Osteocyte (in vitro differentiated cells): Measurements from ENCODE around the gene LRRC4C. TPM values are rescaled to one million over a fixed set of nuclear protein-coding genes. Genes with fewer than 3 reads are reported as not detected.

Source experiments
- DNase-seq: peaks from one replicate; pipeline ENCODE4 v3.0.0; 2021; ENCODE audit warnings: mixed read lengths; ENCODE audit not compliant: unreplicated experiment; ENCODE audit errors: extremely low spot score
- H3K27ac Mint-ChIP-seq: one replicate; pipeline ENCODE4 v1.8.0; 2021; ENCODE audit warnings: mild to moderate bottlenecking, mixed read lengths; ENCODE audit not compliant: unreplicated experiment
- H3K27me3 Mint-ChIP-seq: one replicate; pipeline ENCODE4 v1.8.0; 2021; ENCODE audit warnings: mixed read lengths; ENCODE audit not compliant: unreplicated experiment
- H3K36me3 Mint-ChIP-seq: one replicate; pipeline ENCODE4 v1.8.0; 2021; ENCODE audit warnings: mixed read lengths; ENCODE audit not compliant: unreplicated experiment
- H3K4me1 Mint-ChIP-seq: one replicate; pipeline ENCODE4 v1.8.0; 2021; ENCODE audit warnings: mixed read lengths; ENCODE audit not compliant: unreplicated experiment
- H3K4me3 Mint-ChIP-seq: one replicate; pipeline ENCODE4 v1.8.0; 2021; ENCODE audit warnings: mild to moderate bottlenecking, moderate library complexity, mixed read lengths; ENCODE audit not compliant: unreplicated experiment
- H3K9me3 Mint-ChIP-seq: one replicate; pipeline ENCODE4 v1.8.0; 2021; ENCODE audit warnings: mixed read lengths; ENCODE audit not compliant: unreplicated experiment
- CTCF ChIP-seq: fragments of 200-600 bp; sonication (generic); IDR thresholded peaks from 2 replicates; pipeline ENCODE4 v1.5.0; 2021; ENCODE audit warnings: antibody characterized with exemption, mild to moderate bottlenecking, moderate library complexity
- total RNA-seq: library from RNA; stranded (reverse); gene quantifications from 2 replicates; pipeline ENCODE4 v1.2.1, GENCODE V29; 2021

Gene LRRC4C
- total RNA-seq, 1 donor from 2014 or later, result 0.16 TPM

GRCh38 chr11:40397141-40397540, 1062.3 kb downstream of the LRRC4C start:
- H3K4me3 Mint-ChIP-seq, result no peak overlapping the region
- no peaks in the 10 kb centered on the region for H3K9me3 Mint-ChIP-seq
- no peaks in the 10 kb centered on the region for H3K27me3 Mint-ChIP-seq
- H3K36me3 Mint-ChIP-seq, result no peaks in the 10 kb centered on the region
- no peak for DNase-seq
- TF ChIP-seq CTCF, result no peak
- H3K27ac Mint-ChIP-seq, result no peak overlapping the region
- H3K4me1 Mint-ChIP-seq, result no peaks in the 10 kb centered on the region

- H3K4me1 Mint-ChIP-seq, result no peaks in the 10 kb centered on the region
- no peaks in the 10 kb centered on the region for H3K27me3 Mint-ChIP-seq
- H3K36me3 Mint-ChIP-seq, result no peaks in the 10 kb centered on the region
- DNase-seq, result no peak
- no peak for TF ChIP-seq CTCF
- H3K4me3 Mint-ChIP-seq, result no peak overlapping the region
- no peaks in the 10 kb centered on the region for H3K9me3 Mint-ChIP-seq
- H3K27ac Mint-ChIP-seq, result no peak overlapping the region
Observed at GRCh38 chr11:40393511-40393910, 1065.9 kb downstream of the LRRC4C start.

- H3K27ac Mint-ChIP-seq, result no peak overlapping the region
- H3K27me3 Mint-ChIP-seq, result no peaks in the 10 kb centered on the region
- no peaks in the 10 kb centered on the region for H3K36me3 Mint-ChIP-seq
- TF ChIP-seq CTCF, result no peak
- H3K4me1 Mint-ChIP-seq, result no peaks in the 10 kb centered on the region
- no peak for DNase-seq
- H3K4me3 Mint-ChIP-seq, result no peak overlapping the region
- no peaks in the 10 kb centered on the region for H3K9me3 Mint-ChIP-seq
Observed at GRCh38 chr11:40391679-40392078, 1067.8 kb downstream of the LRRC4C start.

- no peaks in the 10 kb centered on the region for H3K36me3 Mint-ChIP-seq
- H3K4me3 Mint-ChIP-seq, result no peak overlapping the region
- DNase-seq, result no peak
- no peak for TF ChIP-seq CTCF
- no peaks in the 10 kb centered on the region for H3K4me1 Mint-ChIP-seq
- no peaks in the 10 kb centered on the region for H3K9me3 Mint-ChIP-seq
- no peak overlapping the region for H3K27ac Mint-ChIP-seq
- no peaks in the 10 kb centered on the region for H3K27me3 Mint-ChIP-seq
Observed at GRCh38 chr11:40388097-40388818, 1071.2 kb downstream of the LRRC4C start.

GRCh38 chr11:40387240-40387980, 1072.0 kb downstream of the LRRC4C start:
- no peaks in the 10 kb centered on the region for H3K9me3 Mint-ChIP-seq
- no peaks in the 10 kb centered on the region for H3K36me3 Mint-ChIP-seq
- no peaks in the 10 kb centered on the region for H3K27me3 Mint-ChIP-seq
- no peak for TF ChIP-seq CTCF
- H3K27ac Mint-ChIP-seq, result no peak overlapping the region
- DNase-seq, result no peak
- H3K4me1 Mint-ChIP-seq, result no peaks in the 10 kb centered on the region
- H3K4me3 Mint-ChIP-seq, result no peak overlapping the region
